Uterus (tissue), 4 donors: ENCODE data around the gene ARHGEF37. TPM values are rescaled to one million over a fixed set of nuclear protein-coding genes. Genes with fewer than 3 reads are reported as not detected.
A peak's percentile ranks its signal among the peaks of the same experiment; 100 is the strongest.
"Not testable (repeated sequence)": the region's sequence is repeated elsewhere in the genome, so short reads cannot be mapped to it uniquely, and the experiment has no call there.

Experiments
- DNase-seq, 2 donors: peaks; one replicate each; pipeline ENCODE4 v3.0.0-alpha.2; 2019 to 2020
- H3K27ac ChIP-seq, 2 donors: fragments of 200-600 bp; sonication (generic); 1 replicate in 1 of 2; 2 replicates in 1 of 2; pipeline ENCODE4 v1.5.1; 2016 to 2018
- H3K27me3 ChIP-seq, 2 donors: fragments of 200-600 bp; sonication (generic); one replicate each; pipeline ENCODE4 v1.5.1; 2018 to 2019; ENCODE audit warnings: control low read depth in 1 of 2
- H3K36me3 ChIP-seq, 2 donors: fragments of 200-600 bp; sonication (generic); one replicate each; pipeline ENCODE4 v1.5.1; 2019; ENCODE audit warnings: control low read depth in 1 of 2
- H3K4me1 ChIP-seq, 2 donors: fragments of 200-600 bp; sonication (generic); one replicate each; pipeline ENCODE4 v1.5.1; 2018 to 2019; ENCODE audit warnings: control low read depth in 1 of 2
- H3K4me3 ChIP-seq, 2 donors: fragments of 200-600 bp; sonication (generic); 1 replicate in 1 of 2; 2 replicates in 1 of 2; pipeline ENCODE4 v1.5.1; 2018 to 2019; ENCODE audit warnings: mild to moderate bottlenecking in 1 of 2
- H3K9me3 ChIP-seq, 2 donors: fragments of 200-600 bp; sonication (generic); one replicate each; pipeline ENCODE4 v1.5.1; 2019; ENCODE audit warnings: control low read depth in 1 of 2
- POLR2A ChIP-seq, 2 donors: fragments of 450-650 bp; IDR thresholded peaks; one replicate each; pipeline ENCODE4 v1.6.1; 2016; ENCODE audit warnings: antibody characterized with exemption in 2 of 2, mild to moderate bottlenecking in 1 of 2, moderate library complexity in 1 of 2
- intact Hi-C: fragments of 100-400 bp; cut with DNase I; formaldehyde crosslinking; loops from one replicate; pipeline ENCODE4 v1.15.1; 2023; ENCODE audit warnings: low total_unique reads
- total RNA-seq, 4 donors: library from RNA; depleted of rRNA in 3 of 4; stranded (reverse); fragments of >200 nt in 3 of 4; gene quantifications; one replicate each; pipeline versions ENCODE4 v1.1.0 to v1.2.4, GENCODE V29; 2014 to 2023
- TF ChIP-seq, protein P1 (sequence below), 4 experiments: fragments of 200-600 bp in 2 of 4; fragments of 450-650 bp in 2 of 4; sonication (generic) in 2 of 4; IDR thresholded peaks; one replicate each; pipeline ENCODE4 v1.5.1; 2016 to 2019; ENCODE audit warnings: antibody characterized with exemption in 4 of 4, mild to moderate bottlenecking in 2 of 4, moderate library complexity in 1 of 4
- donor health status: DM: yes; HTN: yes; CAD: no.

Gene ARHGEF37, protein sequence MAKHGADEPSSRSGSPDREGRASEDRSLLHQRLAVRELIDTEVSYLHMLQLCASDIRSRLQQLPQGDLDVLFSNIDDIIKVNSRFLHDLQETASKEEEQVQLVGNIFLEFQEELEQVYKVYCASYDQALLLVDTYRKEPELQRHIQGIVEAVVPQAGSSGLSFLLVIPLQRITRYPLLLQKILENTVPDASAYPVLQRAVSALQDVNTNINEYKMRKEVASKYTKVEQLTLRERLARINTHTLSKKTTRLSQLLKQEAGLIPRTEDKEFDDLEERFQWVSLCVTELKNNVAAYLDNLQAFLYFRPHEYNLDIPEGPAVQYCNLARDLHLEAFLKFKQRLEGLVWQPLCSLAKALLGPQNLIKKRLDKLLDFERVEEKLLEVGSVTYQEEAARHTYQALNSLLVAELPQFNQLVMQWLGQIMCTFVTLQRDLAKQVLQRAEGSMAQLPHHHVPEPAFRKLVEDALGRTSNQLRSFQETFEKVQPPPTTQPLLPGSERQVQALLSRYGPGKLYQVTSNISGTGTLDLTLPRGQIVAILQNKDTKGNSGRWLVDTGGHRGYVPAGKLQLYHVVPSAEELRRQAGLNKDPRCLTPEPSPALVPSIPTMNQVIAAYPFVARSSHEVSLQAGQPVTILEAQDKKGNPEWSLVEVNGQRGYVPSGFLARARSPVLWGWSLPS
- 10 to 100 TPM in 1 of 4 donors, 1 to 10 TPM in 3; 4.6 to 10.4 (median 7.9) TPM for total RNA-seq

DNA sequence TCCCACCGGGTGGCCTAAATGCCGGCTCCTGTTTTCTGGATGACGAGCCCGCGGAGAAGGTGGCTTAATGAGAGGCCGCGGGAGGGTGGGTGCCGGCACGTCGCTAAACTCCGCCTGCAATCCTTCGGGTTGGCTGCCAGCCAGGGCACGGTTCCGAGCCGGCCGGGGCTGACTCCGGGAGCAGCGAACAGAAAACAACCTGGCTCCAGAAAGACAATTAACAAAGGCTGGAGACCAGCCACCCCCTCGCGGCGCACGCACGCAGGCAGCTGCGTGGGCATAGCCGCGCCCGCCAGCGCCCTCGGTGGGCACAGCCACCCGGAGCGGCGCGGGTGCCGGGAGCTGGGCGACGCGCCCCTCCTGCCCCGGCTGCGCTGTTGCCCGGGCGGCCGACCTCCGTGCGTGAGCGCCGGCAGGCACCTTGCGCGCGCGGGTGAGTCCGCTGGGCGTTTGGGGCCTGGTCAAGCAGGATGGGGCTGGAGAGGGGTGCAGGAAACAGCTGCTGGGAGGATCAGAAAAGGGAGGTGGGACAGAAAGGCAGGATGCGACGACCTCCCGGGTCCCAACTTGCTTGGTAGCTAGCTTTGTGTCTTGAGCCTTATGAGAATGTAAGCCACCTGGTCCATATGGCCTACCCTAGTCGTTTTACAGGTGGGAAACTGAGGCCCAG, at the start of gene ARHGEF37:
TSS of gene ARHGEF37 (plus strand) at position 307 of the 670 bp plus-strand sequence. CDS start 16,272 bp downstream, outside the sequence.
- Histone ChIP-seq H3K9me3 (no peaks in the 10 kb centered on the region), H3K27ac (peak within 1 kb of the TSS; percentile 85 to 88), H3K36me3 (no peaks in the 10 kb centered on the region), H3K4me3 (peak within 1 kb of the TSS; percentile 22 to 70), H3K27me3 (no peaks in the 10 kb centered on the region), H3K4me1 (peaks cover 4 to 15% of the 10 kb centered on the region in 2 donors)
- intact Hi-C loops: no loop called here
- DNase-seq: peak; percentile 87 to 88
- peak; percentile 20 to 57 for TF ChIP-seq POLR2A (IDR thresholded peaks at IDR 0.05)
- TF ChIP-seq, protein P1, sequence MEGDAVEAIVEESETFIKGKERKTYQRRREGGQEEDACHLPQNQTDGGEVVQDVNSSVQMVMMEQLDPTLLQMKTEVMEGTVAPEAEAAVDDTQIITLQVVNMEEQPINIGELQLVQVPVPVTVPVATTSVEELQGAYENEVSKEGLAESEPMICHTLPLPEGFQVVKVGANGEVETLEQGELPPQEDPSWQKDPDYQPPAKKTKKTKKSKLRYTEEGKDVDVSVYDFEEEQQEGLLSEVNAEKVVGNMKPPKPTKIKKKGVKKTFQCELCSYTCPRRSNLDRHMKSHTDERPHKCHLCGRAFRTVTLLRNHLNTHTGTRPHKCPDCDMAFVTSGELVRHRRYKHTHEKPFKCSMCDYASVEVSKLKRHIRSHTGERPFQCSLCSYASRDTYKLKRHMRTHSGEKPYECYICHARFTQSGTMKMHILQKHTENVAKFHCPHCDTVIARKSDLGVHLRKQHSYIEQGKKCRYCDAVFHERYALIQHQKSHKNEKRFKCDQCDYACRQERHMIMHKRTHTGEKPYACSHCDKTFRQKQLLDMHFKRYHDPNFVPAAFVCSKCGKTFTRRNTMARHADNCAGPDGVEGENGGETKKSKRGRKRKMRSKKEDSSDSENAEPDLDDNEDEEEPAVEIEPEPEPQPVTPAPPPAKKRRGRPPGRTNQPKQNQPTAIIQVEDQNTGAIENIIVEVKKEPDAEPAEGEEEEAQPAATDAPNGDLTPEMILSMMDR (IDR thresholded peaks at IDR 0.05): peak in 1 of 4 experiments; percentile 22

DNA sequence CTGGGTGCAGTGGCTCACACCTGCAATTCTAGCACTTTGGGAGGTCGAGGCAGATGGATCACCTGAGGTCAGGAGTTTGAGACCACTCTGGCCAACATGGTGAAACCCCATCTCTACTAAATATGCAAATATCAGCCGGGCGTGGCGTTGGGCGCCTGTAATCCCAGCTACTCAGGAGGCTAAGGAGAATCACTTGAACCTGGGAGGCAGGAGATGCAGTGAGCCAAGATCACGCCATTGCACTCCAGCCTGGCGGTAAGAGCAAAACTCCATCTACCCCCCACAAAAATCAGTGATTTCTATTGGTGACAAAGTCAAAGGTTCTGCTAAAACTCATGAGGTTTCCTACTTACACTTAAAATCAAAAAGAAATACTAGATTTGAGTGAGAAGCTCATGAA, 48.9 kb upstream of the ARHGEF37 start:
- intact Hi-C loops: no loop called here
- Histone ChIP-seq H3K27ac (no peak overlapping the region), H3K4me1 (peaks cover 9 to 12% of the 10 kb centered on the region in 2 donors), H3K36me3 (no peaks in the 10 kb centered on the region), H3K9me3 (no peaks in the 10 kb centered on the region), H3K4me3 (no peak overlapping the region), H3K27me3 (no peaks in the 10 kb centered on the region)
- DNase-seq: no peak
- TF ChIP-seq, protein P1 (IDR thresholded peaks at IDR 0.05): no peak
- TF ChIP-seq POLR2A (IDR thresholded peaks at IDR 0.05): no peak

DNA sequence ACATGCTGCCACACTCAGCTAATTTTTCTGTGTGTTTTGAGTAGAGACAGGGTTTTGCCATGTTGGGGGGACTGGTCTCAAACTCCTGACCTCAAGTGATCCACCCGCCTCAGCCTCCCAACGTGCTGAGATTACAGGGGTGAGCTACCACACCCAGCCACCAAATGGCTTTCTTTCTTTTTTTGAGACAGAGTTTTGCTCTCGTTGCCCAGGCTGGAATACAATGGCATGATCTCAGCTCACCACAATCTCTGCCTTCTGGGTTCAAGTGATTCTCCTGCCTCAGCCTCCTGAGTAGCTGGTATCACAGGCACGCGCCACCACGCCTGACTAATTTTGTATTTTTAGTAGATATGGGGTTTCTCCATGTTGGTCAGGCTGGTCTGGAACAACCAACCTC, 45.5 kb upstream of the ARHGEF37 start:
- H3K4me3 ChIP-seq, intact Hi-C loops, DNase-seq, H3K36me3 ChIP-seq, H3K9me3 ChIP-seq, H3K27ac ChIP-seq, H3K27me3 ChIP-seq: not testable (repeated sequence)
- peaks cover 6 to 11% of the 10 kb centered on the region in 2 donors for H3K4me1 ChIP-seq

DNA sequence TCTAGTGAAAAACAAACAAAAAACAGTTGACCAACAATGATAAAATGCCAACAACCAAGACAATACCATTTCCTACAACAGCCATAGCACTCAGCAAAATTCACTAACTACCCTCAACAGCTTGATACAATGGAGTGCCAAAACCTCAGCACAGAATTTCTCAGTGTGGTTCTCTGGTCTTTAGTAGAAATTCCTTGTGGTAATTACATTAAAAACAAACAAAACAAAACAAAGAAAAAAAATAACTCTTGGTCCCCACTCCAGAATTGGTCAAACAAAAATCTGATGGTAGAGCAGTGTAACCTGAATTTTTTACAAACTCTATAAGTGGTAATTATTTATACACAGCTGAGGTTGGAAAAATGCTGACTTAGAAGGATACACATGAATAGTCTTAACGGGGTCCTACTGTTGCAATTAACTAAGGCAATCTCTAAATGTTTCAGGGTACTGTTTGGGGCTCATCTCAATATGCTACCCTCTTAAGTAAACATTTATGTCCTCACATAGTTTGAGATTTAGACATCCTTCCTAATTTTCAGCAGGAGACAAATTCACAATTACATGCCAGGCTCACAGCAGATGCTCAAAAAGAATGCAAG, 43.8 kb upstream of the ARHGEF37 start:
- intact Hi-C loops: no loop called here
- Histone ChIP-seq H3K36me3 (no peaks in the 10 kb centered on the region), H3K4me3 (no peak overlapping the region), H3K27ac (no peak overlapping the region), H3K27me3 (no peaks in the 10 kb centered on the region), H3K9me3 (no peaks in the 10 kb centered on the region), H3K4me1 (peaks cover 10 to 11% of the 10 kb centered on the region in 2 donors)
- no peak for DNase-seq
- TF ChIP-seq, protein P1 (IDR thresholded peaks at IDR 0.05): no peak
- no peak for TF ChIP-seq POLR2A (IDR thresholded peaks at IDR 0.05)

DNA sequence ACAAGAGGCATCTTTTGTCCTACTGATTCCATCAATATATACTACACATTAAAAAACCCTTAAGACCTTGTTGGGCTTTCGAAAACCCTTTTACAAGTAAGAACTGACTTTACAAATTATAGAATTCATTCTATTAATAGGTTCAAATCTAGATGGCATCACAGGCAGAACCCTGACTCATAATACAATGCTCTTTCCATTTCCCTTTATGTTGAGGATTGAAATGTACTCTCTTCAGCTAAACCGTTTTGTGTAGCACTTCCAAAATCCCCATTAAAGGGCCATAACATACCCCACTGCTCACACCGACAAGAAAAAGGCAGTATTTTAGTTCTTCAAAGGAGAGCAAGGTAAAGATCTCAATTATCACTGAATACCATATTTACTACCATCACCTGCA, 41.2 kb upstream of the ARHGEF37 start:
- H3K4me3 ChIP-seq: no peak overlapping the region
- TF ChIP-seq POLR2A (IDR thresholded peaks at IDR 0.05): no peak
- TF ChIP-seq, protein P1 (IDR thresholded peaks at IDR 0.05): no peak
- H3K27ac ChIP-seq: no peak overlapping the region
- intact Hi-C loops: no loop called here
- H3K9me3 ChIP-seq: no peaks in the 10 kb centered on the region
- no peaks in the 10 kb centered on the region for H3K27me3 ChIP-seq
- H3K36me3 ChIP-seq: no peaks in the 10 kb centered on the region
- H3K4me1 ChIP-seq: peaks cover 7 to 9% of the 10 kb centered on the region in 2 donors
- DNase-seq: no peak
